Activated CD8-positive, alpha-beta T cell treated with anti-CD3 and anti-CD28 coated beads for 36 hours (primary cell): ENCODE data around the gene ATOH7. TPM values are rescaled to one million over a fixed set of nuclear protein-coding genes. Genes with fewer than 3 reads are reported as not detected.
"Not testable (repeated sequence)": the region's sequence is repeated elsewhere in the genome, so short reads cannot be mapped to it uniquely, and the experiment has no call there.

ENCODE experiments used
- ATAC-seq: fragments of 200-7000 bp; cut with Tn5 transposase; one replicate; pipeline ENCODE4 v1.10.0; 2021; ENCODE audit warnings: mild to moderate bottlenecking, moderate library complexity
- CTCF ChIA-PET: fragments of 350-600 bp; sonication (Branson Sonifier 250); formaldehyde crosslinking; loops from one replicate; lab custom pipeline; 2021; ENCODE audit warnings: antibody characterized with exemption; lab: Charles Lee
- POLR2A ChIA-PET: fragments of 350-600 bp; sonication (Branson Sonifier 250); formaldehyde crosslinking; loops from one replicate; lab custom pipeline; 2021; ENCODE audit warnings: antibody characterized with exemption; lab: Charles Lee
- DNase-seq: peaks from one replicate; pipeline ENCODE4 v3.0.0-alpha.2; 2020
- H3K27ac Mint-ChIP-seq: one replicate; pipeline ENCODE4 v1.8.0; 2021; ENCODE audit warnings: mild to moderate bottlenecking, mixed read lengths
- H3K27me3 Mint-ChIP-seq: one replicate; pipeline ENCODE4 v1.8.0; 2021; ENCODE audit warnings: mixed read lengths
- H3K36me3 Mint-ChIP-seq: one replicate; pipeline ENCODE4 v1.8.0; 2021; ENCODE audit warnings: low read depth, mixed read lengths
- H3K4me1 Mint-ChIP-seq: one replicate; pipeline ENCODE4 v1.8.0; 2021; ENCODE audit warnings: low read depth, mixed read lengths
- H3K4me3 Mint-ChIP-seq: one replicate; pipeline ENCODE4 v1.8.0; 2021; ENCODE audit warnings: mild to moderate bottlenecking, moderate library complexity, mixed read lengths
- H3K9me3 Mint-ChIP-seq: one replicate; pipeline ENCODE4 v1.8.0; 2021; ENCODE audit warnings: mixed read lengths
- CTCF ChIP-seq: fragments of 200-600 bp; IDR thresholded peaks from one replicate; pipeline ENCODE4 v1.8.0; 2022; ENCODE audit warnings: antibody characterized with exemption, mild to moderate bottlenecking
- intact Hi-C: fragments of 100-400 bp; cut with micrococcal nuclease; formaldehyde crosslinking; loops from one replicate; pipeline ENCODE4 v1.10.0; 2022
- total RNA-seq, 2 experiments: library from RNA; stranded (reverse); gene quantifications; one replicate each; pipeline ENCODE4 v1.2.3, GENCODE V29; 2021

ATOH7 gene
- total RNA-seq, 2 experiments from 2014 or later, result not detected

- ChIA-PET POLR2A (no interaction called here), CTCF (interaction anchor here (1.4 to 8.3 kb wide), 10 partner anchors 10 to 252 kb away, joined by 3 to 134 read pairs (median 7); no protein-coding TSS in a partner anchor)
- DNase-seq, result no peak
- ATAC-seq, result no peak
- intact Hi-C loops, result loop anchor here (5.0 kb wide), 2 partner anchors 91 to 136 kb away; no protein-coding TSS in a partner anchor
- Mint-ChIP-seq H3K4me3 (no peak overlapping the region), H3K4me1 (no peaks in the 10 kb centered on the region), H3K36me3 (no peaks in the 10 kb centered on the region), H3K27me3 (no peaks in the 10 kb centered on the region), H3K27ac (no peak overlapping the region), H3K9me3 (no peaks in the 10 kb centered on the region)
- no peak for TF ChIP-seq CTCF
Measured at GRCh38 chr10:68211669-68212068, 20.2 kb downstream of the ATOH7 start.

GRCh38 chr10:68208424-68209042 is 23.4 kb downstream of the ATOH7 start:
- intact Hi-C loops, result no loop called here
- Mint-ChIP-seq H3K4me1 (no peaks in the 10 kb centered on the region), H3K9me3 (no peaks in the 10 kb centered on the region), H3K27me3 (peaks cover 7% of the 10 kb centered on the region), H3K36me3 (no peaks in the 10 kb centered on the region), H3K27ac (no peak overlapping the region), H3K4me3 (no peak overlapping the region)
- ATAC-seq (peak; percentile 53), DNase-seq (peak; percentile 50)
- no peak for TF ChIP-seq CTCF
- ChIA-PET CTCF (interaction anchor here (1.5 to 8.3 kb wide), 4 partner anchors 20 to 140 kb away, joined by 4 to 134 read pairs (median 6); no protein-coding TSS in a partner anchor), POLR2A (interaction anchor here (0.6 to 2.1 kb wide), 2 partner anchors 15 to 88 kb away, joined by 3 to 4 read pairs; no protein-coding TSS in a partner anchor)

- DNase-seq, result peak; percentile 16
- H3K36me3 Mint-ChIP-seq, result no peaks in the 10 kb centered on the region
- CTCF ChIA-PET, result interaction anchor here (1.2 to 1.7 kb wide), 4 partner anchors 10 to 348 kb away, joined by 3 to 14 read pairs (median 4); no protein-coding TSS in a partner anchor
- POLR2A ChIA-PET, result interaction anchor here (0.6 kb wide), 1 partner anchor 18 kb away, joined by 3 read pairs; no protein-coding TSS in a partner anchor
- H3K4me1 Mint-ChIP-seq, result no peaks in the 10 kb centered on the region
- no peak for TF ChIP-seq CTCF
- intact Hi-C loops, result no loop called here
- H3K27ac Mint-ChIP-seq, result no peak overlapping the region
- H3K27me3 Mint-ChIP-seq, result peaks cover 28% of the 10 kb centered on the region
- H3K4me3 Mint-ChIP-seq, result no peak overlapping the region
- no peak for ATAC-seq
- no peaks in the 10 kb centered on the region for H3K9me3 Mint-ChIP-seq
Measured at GRCh38 chr10:68202960-68203353, 29.0 kb downstream of the ATOH7 start.

GRCh38 chr10:68196701-68197100 is 35.2 kb downstream of the ATOH7 start:
- no peaks in the 10 kb centered on the region for H3K4me1 Mint-ChIP-seq
- intact Hi-C loops, result no loop called here
- POLR2A ChIA-PET, result no interaction called here
- no peak overlapping the region for H3K27ac Mint-ChIP-seq
- DNase-seq, result no peak
- ATAC-seq, result no peak
- H3K4me3 Mint-ChIP-seq, result no peak overlapping the region
- no peaks in the 10 kb centered on the region for H3K36me3 Mint-ChIP-seq
- no peak for TF ChIP-seq CTCF
- H3K27me3 Mint-ChIP-seq, result peaks cover 28% of the 10 kb centered on the region
- no peaks in the 10 kb centered on the region for H3K9me3 Mint-ChIP-seq
- CTCF ChIA-PET, result interaction anchor here (1.2 to 1.4 kb wide), 2 partner anchors 16 to 41 kb away, joined by 3 to 10 read pairs; no protein-coding TSS in a partner anchor

GRCh38 chr10:68195776-68196175 is 36.1 kb downstream of the ATOH7 start:
- POLR2A ChIA-PET, H3K27ac Mint-ChIP-seq, intact Hi-C loops, DNase-seq, H3K9me3 Mint-ChIP-seq, ATAC-seq, H3K36me3 Mint-ChIP-seq, H3K4me3 Mint-ChIP-seq, H3K4me1 Mint-ChIP-seq: not testable (repeated sequence)
- CTCF ChIA-PET, result interaction anchor here (1.4 kb wide), 1 partner anchor 17 kb away, joined by 10 read pairs; no protein-coding TSS in a partner anchor
- H3K27me3 Mint-ChIP-seq, result peaks cover 26% of the 10 kb centered on the region
